NCI-H2196 treated with DMSO at 0.1 percent for 48 hours (cell line): ENCODE results near the gene BCOR.

Experiments used
- DNase-seq: peaks from one replicate; lab custom pipeline; 2025; ENCODE audit not compliant: unreplicated experiment; lab: John Stamatoyannopoulos, UW

BCOR gene

GRCh38 chrX:40068048-40068447 lies 29.7 kb downstream of the BCOR start:
- peak; percentile 9 for DNase-seq

DNA sequence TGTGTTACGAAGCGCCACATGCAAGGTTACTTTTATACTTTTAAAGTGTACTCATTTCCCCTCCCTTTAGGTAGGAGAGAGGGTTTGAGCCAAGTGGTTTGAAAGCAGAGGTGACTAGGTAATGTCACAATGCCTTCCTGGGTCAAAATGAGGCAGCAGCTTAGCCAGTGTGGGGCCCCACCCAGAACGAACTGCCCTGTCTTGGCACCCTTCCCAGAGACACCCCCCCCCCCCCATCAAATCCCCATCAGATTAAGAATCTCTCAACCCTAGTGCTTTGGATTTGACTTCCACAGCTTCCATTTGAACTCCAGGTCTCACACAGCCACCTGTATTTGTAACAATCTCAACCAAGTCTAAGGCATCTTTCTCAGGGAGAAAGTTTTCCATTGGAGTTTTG lies 31.1 kb downstream of the BCOR start:
- DNase-seq: no peak

- DNase-seq: no peak
Observed at GRCh38 chrX:40065296-40066046, 32.3 kb downstream of the BCOR start.

DNA sequence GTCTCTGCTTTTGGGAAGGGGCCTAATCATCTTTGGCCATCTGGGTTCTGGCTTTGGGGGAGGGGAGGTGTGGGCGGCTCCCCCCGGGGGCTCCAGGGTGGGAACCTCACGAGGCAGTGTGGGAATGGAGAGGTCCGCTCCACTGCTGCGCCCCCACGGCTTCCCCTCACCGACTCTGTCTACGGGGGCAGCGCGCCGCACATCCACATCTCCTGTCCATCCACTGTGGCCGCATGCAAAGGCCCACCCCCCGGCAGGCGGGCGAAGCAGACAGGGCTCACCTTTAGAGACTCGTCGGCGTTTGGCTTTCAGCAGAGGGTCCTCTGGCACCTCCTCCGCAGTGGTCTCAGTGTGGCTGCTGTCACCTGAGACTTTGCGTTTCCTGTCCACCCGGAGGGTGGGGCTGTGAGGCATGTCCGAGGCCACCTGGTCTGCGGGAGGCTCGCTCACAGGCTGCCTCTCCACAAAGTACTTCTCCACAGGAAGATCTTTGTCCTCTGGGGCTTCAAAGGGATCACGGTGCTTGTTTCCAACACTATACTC lies 33.6 kb downstream of the BCOR start:
- DNase-seq: peak; percentile 14

GRCh38 chrX:40063555-40063954 lies 34.2 kb downstream of the BCOR start:
- peak; percentile 18 for DNase-seq

- no peak for DNase-seq
Observed at GRCh38 chrX:40062525-40063155, 35.1 kb downstream of the BCOR start.

DNA sequence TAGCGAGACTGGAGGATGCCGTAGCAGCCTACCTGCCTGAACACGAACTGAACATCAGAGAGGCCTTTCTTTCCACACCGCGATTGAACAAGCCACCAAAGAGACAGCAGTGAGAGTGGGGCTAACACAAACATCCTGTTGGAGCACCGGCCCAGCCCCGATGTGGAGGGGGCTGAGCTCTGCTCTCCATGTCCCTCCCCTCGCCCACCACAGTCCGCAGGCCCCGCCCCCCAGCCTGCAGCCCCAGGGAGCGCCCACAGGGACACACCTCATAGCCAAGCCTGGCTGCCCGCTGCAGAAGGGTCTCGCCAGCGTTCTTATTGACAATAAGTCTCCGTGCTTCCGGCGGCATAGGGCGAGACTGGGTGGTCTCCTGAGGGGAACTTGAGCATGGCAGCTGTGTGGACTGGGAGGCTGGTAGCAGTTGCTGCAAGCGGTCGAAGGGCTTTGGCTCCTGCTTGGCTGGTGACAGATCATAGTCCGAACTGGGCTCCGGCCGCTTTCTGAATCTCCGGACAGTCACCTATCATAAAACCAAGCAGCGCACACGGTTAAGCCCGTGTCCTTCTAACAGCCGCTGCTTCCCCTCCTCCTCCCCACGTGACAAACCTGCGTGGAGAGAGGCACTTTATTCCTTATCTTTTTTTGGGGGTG lies 35.8 kb downstream of the BCOR start:
- no peak for DNase-seq

DNA sequence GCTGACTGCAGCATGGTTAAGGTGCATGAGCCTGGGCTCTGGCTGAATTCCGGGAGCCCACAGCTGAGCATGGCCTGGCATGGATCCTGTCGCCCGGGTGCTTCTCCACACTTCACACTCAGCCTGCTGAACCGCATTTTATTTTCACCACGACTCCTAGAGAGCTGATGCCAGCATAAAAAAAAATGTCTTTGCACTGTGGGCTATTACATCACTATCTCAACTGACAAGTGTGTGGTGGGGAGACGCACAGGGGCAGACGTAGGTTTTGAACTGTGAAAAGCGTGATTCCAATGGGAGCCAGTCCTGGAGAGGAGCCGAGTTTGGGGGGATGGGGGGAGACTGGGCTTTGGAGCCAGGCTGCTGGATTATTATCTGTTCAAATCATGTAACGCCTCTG lies 36.8 kb downstream of the BCOR start:
- DNase-seq: no peak

GRCh38 chrX:40060356-40060845 lies 37.4 kb downstream of the BCOR start:
- no peak for DNase-seq

DNA sequence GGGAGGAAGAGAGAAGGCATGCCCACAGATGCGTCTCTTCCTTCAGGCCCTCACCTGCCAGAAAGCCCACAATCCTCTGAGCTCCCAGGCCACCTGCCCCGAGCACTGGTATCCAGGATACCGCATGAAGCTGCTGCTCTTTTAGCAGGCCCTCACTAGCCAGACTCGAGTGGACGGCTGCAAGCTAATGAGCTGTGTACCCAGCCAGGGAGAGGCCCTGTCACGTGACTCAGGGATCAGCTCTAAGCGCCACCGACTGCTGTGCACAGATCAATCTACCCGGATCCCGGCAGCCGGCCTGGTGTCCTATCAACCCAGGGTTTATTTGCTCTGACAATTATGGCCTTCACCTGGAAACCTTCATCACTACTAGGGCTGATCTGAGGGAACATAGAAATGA lies 39.0 kb downstream of the BCOR start:
- DNase-seq: peak; percentile 65

- no peak for DNase-seq
Observed at GRCh38 chrX:40057405-40057804, 40.4 kb downstream of the BCOR start.

DNA sequence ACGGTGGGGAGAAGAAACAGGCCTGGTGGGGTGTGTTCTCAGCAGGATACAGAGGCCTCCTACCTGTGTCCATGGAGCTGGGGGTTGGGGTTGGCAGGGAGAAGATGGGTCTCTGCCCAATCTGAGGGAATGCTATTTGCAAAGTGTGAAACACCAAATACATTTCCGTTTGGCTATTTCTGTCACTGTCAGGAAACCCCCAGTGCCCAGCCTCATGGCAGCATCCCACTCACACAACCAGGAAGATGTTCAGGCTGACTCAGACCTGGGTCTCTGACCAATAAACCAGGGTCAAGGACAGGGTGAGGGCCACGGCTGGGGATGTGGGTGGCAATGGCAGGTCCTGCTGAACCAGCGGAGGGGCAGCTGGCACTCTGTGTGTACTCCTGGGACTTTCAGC lies 41.3 kb downstream of the BCOR start:
- DNase-seq: no peak

DNA sequence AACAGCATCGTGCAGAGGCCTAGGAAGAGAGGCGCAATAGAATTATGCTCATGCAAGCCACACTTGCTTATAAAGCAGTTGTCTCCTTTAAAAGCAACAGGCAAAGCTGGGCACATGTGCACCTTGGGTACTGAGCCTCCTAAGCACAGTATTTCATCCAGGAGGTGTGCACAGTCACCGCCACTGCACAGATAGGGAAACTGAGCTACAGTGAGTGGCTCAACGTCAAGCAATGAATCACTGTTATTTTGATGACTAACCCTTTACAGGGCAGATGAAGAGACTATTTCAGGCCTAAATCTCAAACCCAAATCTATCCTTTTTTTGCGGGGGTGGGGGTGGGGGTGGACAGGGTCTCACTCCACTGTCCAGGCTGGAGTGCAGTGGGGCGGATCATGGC lies 42.3 kb downstream of the BCOR start:
- DNase-seq: no peak

DNA sequence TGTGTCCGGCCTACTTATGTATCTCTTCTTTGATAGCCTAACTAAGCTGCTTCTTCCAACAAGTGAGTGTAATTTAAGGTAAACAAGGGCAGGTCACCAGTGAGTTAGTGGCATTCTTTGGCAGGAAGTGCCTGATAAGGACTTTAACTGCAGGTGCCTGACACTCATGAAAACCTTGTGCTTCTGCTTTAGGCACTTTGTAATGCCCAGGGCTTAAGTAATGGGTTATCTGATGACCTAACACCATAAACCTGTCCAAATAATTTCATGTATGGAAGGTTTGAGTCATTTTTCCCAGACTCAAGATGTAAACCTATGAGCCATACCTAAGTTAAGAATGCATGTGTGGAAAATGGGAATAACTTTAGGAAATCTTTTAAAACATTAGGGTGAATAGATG lies 43.0 kb downstream of the BCOR start:
- no peak for DNase-seq

- no peak for DNase-seq
Observed at GRCh38 chrX:40050532-40050931, 47.2 kb downstream of the BCOR start.

- DNase-seq: no peak
Observed at GRCh38 chrX:40049084-40049641, 48.6 kb downstream of the BCOR start.

DNA sequence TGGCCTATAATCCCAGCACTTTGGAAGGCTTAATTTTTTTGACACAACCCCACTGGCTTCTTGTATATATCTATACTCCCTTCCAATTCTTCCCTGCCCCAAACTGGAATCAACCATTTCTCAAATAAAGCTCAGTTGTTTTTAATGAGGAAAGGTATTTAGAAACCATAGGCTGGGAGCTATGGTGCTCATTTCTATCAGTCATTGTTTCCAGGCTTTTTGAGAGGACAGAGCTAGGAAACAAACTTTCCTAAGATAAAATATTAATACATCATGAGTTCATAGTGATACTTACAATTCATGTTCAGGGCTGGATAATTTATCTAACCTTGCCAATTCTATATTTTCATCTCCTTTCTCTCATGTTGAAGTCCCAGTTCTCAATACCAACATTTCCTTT lies 50.3 kb downstream of the BCOR start:
- DNase-seq: no peak

GRCh38 chrX:40043895-40044294 lies 53.9 kb downstream of the BCOR start:
- DNase-seq: no peak

- no peak for DNase-seq
Observed at GRCh38 chrX:40041915-40042314, 55.8 kb downstream of the BCOR start.

DNA sequence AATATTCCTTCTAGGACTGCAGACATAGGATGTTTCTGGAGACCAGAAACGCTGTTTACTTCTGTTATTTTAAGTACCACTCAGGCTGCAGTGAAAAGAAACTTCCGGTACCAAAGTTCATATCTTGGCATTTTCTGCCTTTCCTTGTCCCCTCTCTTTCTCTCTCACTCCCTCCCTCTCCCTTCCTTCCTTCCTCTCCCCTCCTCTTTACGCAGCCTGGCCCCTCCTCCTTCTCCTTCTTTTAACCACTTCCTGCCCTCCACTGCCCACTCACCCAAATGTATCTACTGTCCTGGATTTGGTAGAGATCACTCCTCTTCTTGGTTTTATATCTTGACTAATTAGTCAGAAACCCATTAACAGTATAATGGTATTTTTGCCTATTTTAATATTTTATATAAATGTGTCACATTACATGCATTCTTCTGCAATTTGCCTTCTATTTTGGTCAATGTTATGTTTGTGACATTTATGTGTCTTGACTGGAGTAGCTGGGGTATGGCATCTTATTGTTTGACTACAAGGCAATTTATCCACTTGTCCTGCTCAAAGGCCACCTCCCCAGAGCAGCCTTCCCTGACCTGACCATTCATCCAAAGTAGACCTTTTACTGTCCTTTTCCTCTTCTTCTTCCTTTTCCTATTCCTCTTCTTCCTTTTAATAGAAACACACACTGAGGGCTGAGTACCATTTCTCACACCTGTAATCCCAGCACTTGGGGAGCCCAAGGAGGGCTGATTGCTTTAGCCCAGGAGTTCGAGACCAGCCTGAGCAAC lies 56.9 kb downstream of the BCOR start:
- no peak for DNase-seq

- no peak for DNase-seq
Observed at GRCh38 chrX:40039887-40040286, 57.9 kb downstream of the BCOR start.
